Prostate gland (tissue), 2 donors: ENCODE data around the gene NUP85.

Source experiments
- POLR2A ChIP-seq: fragments of 450-650 bp; IDR thresholded peaks from one replicate; pipeline ENCODE4 v1.6.1; 2016; ENCODE audit warnings: antibody characterized with exemption, mild to moderate bottlenecking
- POLR2AphosphoS5 ChIP-seq: sonication (generic); formaldehyde crosslinking; IDR thresholded peaks from one replicate; pipeline ENCODE4 v1.6.1; 2017; ENCODE audit warnings: antibody characterized with exemption
- TF ChIP-seq, protein P1 (sequence below), 4 experiments: fragments of 200-600 bp in 2 of 4; fragments of 450-650 bp in 2 of 4; sonication (generic) in 2 of 4; IDR thresholded peaks; 1 replicate in 3 of 4; 2 replicates in 1 of 4; pipeline ENCODE4 v1.5.1; 2016 to 2019; ENCODE audit warnings: antibody characterized with exemption in 4 of 4, mild to moderate bottlenecking in 2 of 4, moderate library complexity in 2 of 4

DNA sequence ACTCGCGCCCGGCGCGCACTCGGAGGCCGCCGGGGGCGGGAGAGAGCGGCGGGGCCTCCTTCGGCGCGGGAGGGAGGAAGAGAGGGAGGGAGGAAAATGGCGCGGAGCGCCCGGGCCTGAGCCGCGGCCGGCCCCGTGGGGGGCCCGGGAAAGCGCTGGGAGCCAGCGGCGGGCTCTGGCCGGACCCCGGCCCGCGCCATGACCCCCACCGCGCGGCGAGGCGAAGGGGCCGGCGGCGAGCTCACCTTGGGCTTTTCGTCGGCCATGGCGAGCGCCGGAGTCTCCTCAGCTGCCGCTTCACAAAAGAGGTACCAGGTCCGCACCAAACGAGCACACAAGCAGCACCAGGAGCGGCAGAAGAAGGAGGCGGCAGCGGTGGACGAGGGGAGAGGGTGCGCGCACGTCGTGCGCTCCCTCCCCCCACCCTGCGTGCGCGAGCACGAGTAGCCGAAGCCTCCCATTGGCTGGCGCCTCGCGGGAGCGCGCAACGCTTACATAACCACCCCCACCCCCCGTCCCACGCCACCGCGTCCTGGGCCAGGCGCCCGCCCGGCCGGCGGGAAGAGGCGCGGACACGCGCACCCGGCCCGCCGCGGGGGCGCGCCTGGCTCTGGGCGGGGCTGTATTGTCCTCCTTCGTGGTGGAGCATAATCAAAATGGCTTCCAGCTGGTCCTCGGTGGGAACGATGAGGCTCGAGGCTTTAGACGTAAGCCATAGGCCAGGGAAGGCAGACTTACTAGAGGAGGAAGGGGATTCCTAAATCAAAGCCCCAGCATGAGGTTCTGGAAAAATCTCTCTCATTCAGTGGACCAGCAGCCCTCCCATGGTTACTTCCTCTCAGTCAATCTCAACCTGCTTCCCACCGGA, 22.7 kb upstream of the NUP85 start, which contains the start of gene SUMO2:
- peak; percentile 84 for TF ChIP-seq POLR2A
- TF ChIP-seq, protein P1, sequence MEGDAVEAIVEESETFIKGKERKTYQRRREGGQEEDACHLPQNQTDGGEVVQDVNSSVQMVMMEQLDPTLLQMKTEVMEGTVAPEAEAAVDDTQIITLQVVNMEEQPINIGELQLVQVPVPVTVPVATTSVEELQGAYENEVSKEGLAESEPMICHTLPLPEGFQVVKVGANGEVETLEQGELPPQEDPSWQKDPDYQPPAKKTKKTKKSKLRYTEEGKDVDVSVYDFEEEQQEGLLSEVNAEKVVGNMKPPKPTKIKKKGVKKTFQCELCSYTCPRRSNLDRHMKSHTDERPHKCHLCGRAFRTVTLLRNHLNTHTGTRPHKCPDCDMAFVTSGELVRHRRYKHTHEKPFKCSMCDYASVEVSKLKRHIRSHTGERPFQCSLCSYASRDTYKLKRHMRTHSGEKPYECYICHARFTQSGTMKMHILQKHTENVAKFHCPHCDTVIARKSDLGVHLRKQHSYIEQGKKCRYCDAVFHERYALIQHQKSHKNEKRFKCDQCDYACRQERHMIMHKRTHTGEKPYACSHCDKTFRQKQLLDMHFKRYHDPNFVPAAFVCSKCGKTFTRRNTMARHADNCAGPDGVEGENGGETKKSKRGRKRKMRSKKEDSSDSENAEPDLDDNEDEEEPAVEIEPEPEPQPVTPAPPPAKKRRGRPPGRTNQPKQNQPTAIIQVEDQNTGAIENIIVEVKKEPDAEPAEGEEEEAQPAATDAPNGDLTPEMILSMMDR (IDR thresholded peaks at IDR 0.05): peak in 2 of 4 experiments; percentile 39 to 48
- TF ChIP-seq POLR2AphosphoS5: peak; percentile 64
